GM12872 (cell line): ENCODE measurements around the gene LETM1.

Source experiments
- TF ChIP-seq, protein P1 (sequence below): IDR thresholded peaks from 3 replicates; pipeline ENCODE4 v1.5.1; 2011; ENCODE audit warnings: low read depth, mild to moderate bottlenecking, low read length, moderate library complexity; ENCODE audit not compliant: insufficient read depth

The LETM1 gene

DNA sequence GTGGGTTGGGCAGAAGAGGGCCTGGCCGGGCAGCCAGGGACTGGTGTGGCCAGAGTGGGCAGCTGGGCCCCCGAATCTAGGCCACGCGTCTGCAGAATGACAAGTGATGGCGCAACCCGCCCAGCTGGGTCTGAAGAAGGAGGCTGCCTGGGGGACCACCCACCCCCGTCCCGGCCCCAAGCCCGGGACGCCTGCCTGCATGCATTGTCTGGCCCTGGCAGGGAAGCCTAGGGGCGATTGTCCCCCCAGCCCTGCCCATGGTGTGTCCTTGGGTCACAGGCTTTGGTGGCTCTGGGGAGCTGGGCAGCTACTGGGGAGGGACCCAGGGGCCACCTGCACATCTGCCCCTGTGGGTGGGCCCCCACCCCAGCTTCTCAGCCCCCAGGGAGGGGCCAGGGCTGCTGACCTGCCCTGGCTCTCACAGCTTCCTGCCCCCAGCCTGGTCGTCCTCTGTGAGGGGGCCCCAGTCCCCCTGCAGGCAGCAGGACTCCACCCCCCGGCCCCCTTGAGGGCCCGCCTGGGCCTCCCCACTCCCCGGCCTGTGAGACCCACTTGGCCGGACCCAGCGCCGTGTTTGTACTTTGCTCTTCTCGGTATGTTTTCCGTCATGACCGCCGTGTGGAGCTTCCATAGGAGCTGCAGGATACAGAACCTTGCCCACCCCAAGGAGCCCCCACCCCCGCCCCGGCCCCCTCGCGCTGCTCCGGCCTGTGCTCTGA lies 57.9 kb downstream of the LETM1 start:
- TF ChIP-seq, protein P1, sequence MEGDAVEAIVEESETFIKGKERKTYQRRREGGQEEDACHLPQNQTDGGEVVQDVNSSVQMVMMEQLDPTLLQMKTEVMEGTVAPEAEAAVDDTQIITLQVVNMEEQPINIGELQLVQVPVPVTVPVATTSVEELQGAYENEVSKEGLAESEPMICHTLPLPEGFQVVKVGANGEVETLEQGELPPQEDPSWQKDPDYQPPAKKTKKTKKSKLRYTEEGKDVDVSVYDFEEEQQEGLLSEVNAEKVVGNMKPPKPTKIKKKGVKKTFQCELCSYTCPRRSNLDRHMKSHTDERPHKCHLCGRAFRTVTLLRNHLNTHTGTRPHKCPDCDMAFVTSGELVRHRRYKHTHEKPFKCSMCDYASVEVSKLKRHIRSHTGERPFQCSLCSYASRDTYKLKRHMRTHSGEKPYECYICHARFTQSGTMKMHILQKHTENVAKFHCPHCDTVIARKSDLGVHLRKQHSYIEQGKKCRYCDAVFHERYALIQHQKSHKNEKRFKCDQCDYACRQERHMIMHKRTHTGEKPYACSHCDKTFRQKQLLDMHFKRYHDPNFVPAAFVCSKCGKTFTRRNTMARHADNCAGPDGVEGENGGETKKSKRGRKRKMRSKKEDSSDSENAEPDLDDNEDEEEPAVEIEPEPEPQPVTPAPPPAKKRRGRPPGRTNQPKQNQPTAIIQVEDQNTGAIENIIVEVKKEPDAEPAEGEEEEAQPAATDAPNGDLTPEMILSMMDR: no peak

- TF ChIP-seq, protein P1: no peak
These were observed 58.6 kb downstream of the LETM1 start for GRCh38 chr4:1797298-1797860.

GRCh38 chr4:1796486-1797204 lies 59.3 kb downstream of the LETM1 start:
- TF ChIP-seq, protein P1: no peak

- TF ChIP-seq, protein P1: no peak
These were observed 60.4 kb downstream of the LETM1 start for GRCh38 chr4:1795299-1796195.

DNA sequence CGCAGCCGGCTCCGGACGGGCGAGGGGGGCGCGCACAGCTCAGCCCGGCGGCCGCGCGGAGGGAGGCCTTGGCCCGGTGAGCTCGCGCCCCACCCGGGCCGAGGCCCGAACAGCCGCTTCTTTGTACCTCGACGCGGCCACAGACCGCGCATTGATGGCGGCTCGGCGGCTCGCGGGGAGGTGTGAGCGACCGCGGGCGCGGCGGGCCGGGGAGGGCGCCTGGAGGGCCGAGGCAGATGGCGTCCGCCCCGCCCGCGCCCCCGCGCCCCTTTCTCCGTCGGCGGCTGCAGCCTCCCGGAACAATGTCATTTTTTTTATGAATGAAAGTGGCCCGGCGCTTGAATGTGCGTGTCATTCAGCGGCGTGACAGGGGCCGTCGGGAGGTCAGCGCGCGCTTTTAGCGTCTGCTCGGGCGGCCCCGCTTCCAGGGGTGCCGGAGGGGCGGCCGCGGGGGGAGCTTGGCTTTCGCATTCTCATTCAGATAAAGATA lies 61.1 kb downstream of the LETM1 start:
- TF ChIP-seq, protein P1: no peak

- TF ChIP-seq, protein P1: no peak
These were observed 61.8 kb downstream of the LETM1 start for GRCh38 chr4:1793940-1794808.
